OCI-LY7 (cell line): ENCODE results near the gene LEMD2.

Source experiments
- CTCF ChIP-seq: fragments of 200-600 bp; sonication (generic); conservative IDR thresholded peaks from 2 replicates; pipeline ENCODE4 v1.5.1; 2014; ENCODE audit warnings: mild to moderate bottlenecking, antibody characterized with exemption, low read length, moderate library complexity, mixed read lengths
- EZH2phosphoT487 ChIP-seq: fragments of 200-600 bp; sonication (generic); IDR thresholded peaks from 2 replicates; pipeline ENCODE4 v1.6.1; 2018; ENCODE audit warnings: low read depth, borderline replicate concordance, mild to moderate bottlenecking, mixed run types, antibody characterized with exemption, low read length, moderate library complexity, mixed read lengths

- TF ChIP-seq CTCF, result no peak
- no peak for TF ChIP-seq EZH2phosphoT487
These were observed 10.7 kb upstream of the LEMD2 start for GRCh38 chr6:33799454-33800113.
